GDM1 (cell line): ENCODE measurements around the gene ABCA1.
A peak's percentile ranks its signal among the peaks of the same experiment; 100 is the strongest.

Experiments used
- DNase-seq: peaks from one replicate; lab custom pipeline; 2025; lab: John Stamatoyannopoulos, UW

ABCA1 gene

GRCh38 chr9:104766025-104766424 lies 161.9 kb downstream of the ABCA1 start:
- no peak for DNase-seq

- DNase-seq = no peak
Measured at GRCh38 chr9:104765138-104765537, 162.8 kb downstream of the ABCA1 start.

- no peak for DNase-seq
Measured at GRCh38 chr9:104758974-104759373, 169.0 kb downstream of the ABCA1 start.

- DNase-seq = no peak
Measured at GRCh38 chr9:104750185-104750767, 177.7 kb downstream of the ABCA1 start.

GRCh38 chr9:104748359-104749031 lies 179.5 kb downstream of the ABCA1 start:
- no peak for DNase-seq

- peak; percentile 88 for DNase-seq
Measured at GRCh38 chr9:104747565-104748358, 180.2 kb downstream of the ABCA1 start, which contains the start of gene NIPSNAP3A. Gene NIPSNAP3A, plus strand, starts transcription at chr9:104747683. Its CDS starts 110 bp downstream, at chr9:104747793.

GRCh38 chr9:104747245-104747564 lies 180.8 kb downstream of the ABCA1 start:
- no peak for DNase-seq

GRCh38 chr9:104746798-104747197 lies 181.2 kb downstream of the ABCA1 start:
- no peak for DNase-seq

- DNase-seq = no peak
Measured at GRCh38 chr9:104746285-104746684, 181.7 kb downstream of the ABCA1 start.

GRCh38 chr9:104745852-104746251 lies 182.1 kb downstream of the ABCA1 start:
- DNase-seq = no peak

GRCh38 chr9:104743376-104743985 lies 184.5 kb downstream of the ABCA1 start:
- peak; percentile 38 for DNase-seq

- DNase-seq = no peak
Measured at GRCh38 chr9:104740621-104741020, 187.3 kb downstream of the ABCA1 start.

- DNase-seq = no peak
Measured at GRCh38 chr9:104738452-104738851, 189.5 kb downstream of the ABCA1 start.
